Neural progenitor cell (in vitro differentiated cells): Measurements from ENCODE around the gene ZFP28.

ENCODE experiments used
- CTCF ChIP-seq: fragments of 200-600 bp; sonication (generic); IDR thresholded peaks from 2 replicates; pipeline ENCODE4 v1.5.1; 2017; ENCODE audit warnings: antibody characterized with exemption, mild to moderate bottlenecking
- EZH2 ChIP-seq: fragments of 200-600 bp; sonication (generic); IDR thresholded peaks from 2 replicates; pipeline ENCODE4 v1.6.1; 2017; ENCODE audit warnings: antibody characterized with exemption, mild to moderate bottlenecking, moderate library complexity
- EZH2phosphoT487 ChIP-seq: fragments of 200-600 bp; sonication (generic); IDR thresholded peaks from 2 replicates; pipeline ENCODE4 v1.6.1; 2017; ENCODE audit warnings: antibody characterized with exemption

GRCh38 chr19:56537442-56537841 lies 1.3 kb upstream of the ZFP28 start:
- TF ChIP-seq EZH2: no peak
- TF ChIP-seq CTCF: no peak
- TF ChIP-seq EZH2phosphoT487: no peak
